ENCODE data around the gene PKP1.

The PKP1 gene

GRCh38 chr1:201329286-201329685 is 46.0 kb downstream of the PKP1 start:
- H3K36me3 ChIP-seq (ENCODE audit: control insufficient read depth, insufficient read depth, low read length), result no peaks in the 10 kb centered on the region
- no peak overlapping the region for H3K9ac ChIP-seq (ENCODE audit: low read length)
- H3K4me1 ChIP-seq (ENCODE audit: control insufficient read depth, insufficient read depth, low read length), result no peaks in the 10 kb centered on the region
- no peaks in the 10 kb centered on the region for H3K27me3 ChIP-seq (ENCODE audit: control insufficient read depth, insufficient read depth, low read length)
- no peaks in the 10 kb centered on the region for H3K9me3 ChIP-seq (ENCODE audit: control insufficient read depth, low read length)
- no peak overlapping the region for H3K4me3 ChIP-seq (ENCODE audit: low read length)

GRCh38 chr1:201329801-201330200 is 46.5 kb downstream of the PKP1 start:
- no peak overlapping the region for H3K4me3 ChIP-seq (ENCODE audit: low read length)
- no peak overlapping the region for H3K9ac ChIP-seq (ENCODE audit: low read length)
- no peaks in the 10 kb centered on the region for H3K4me1 ChIP-seq (ENCODE audit: control insufficient read depth, insufficient read depth, low read length)
- no peaks in the 10 kb centered on the region for H3K9me3 ChIP-seq (ENCODE audit: control insufficient read depth, low read length)
- no peaks in the 10 kb centered on the region for H3K36me3 ChIP-seq (ENCODE audit: control insufficient read depth, insufficient read depth, low read length)
- no peaks in the 10 kb centered on the region for H3K27me3 ChIP-seq (ENCODE audit: control insufficient read depth, insufficient read depth, low read length)

- Histone ChIP-seq H3K4me3 (ENCODE audit: low read length) (no peak overlapping the region), H3K4me1 (ENCODE audit: control insufficient read depth, insufficient read depth, low read length) (no peaks in the 10 kb centered on the region), H3K9me3 (ENCODE audit: control insufficient read depth, low read length) (no peaks in the 10 kb centered on the region), H3K36me3 (ENCODE audit: control insufficient read depth, insufficient read depth, low read length) (no peaks in the 10 kb centered on the region), H3K9ac (ENCODE audit: low read length) (no peak overlapping the region), H3K27me3 (ENCODE audit: control insufficient read depth, insufficient read depth, low read length) (no peaks in the 10 kb centered on the region)
These were observed 47.2 kb downstream of the PKP1 start for GRCh38 chr1:201330541-201330940.

GRCh38 chr1:201331166-201331565 is 47.9 kb downstream of the PKP1 start:
- Histone ChIP-seq H3K27me3 (ENCODE audit: control insufficient read depth, insufficient read depth, low read length) (no peaks in the 10 kb centered on the region), H3K4me3 (ENCODE audit: low read length) (no peak overlapping the region), H3K36me3 (ENCODE audit: control insufficient read depth, insufficient read depth, low read length) (no peaks in the 10 kb centered on the region), H3K4me1 (ENCODE audit: control insufficient read depth, insufficient read depth, low read length) (no peaks in the 10 kb centered on the region), H3K9me3 (ENCODE audit: control insufficient read depth, low read length) (no peaks in the 10 kb centered on the region), H3K9ac (ENCODE audit: low read length) (no peak overlapping the region)

GRCh38 chr1:201332021-201332420 is 48.7 kb downstream of the PKP1 start:
- Histone ChIP-seq H3K4me3 (ENCODE audit: low read length) (no peak overlapping the region), H3K27me3 (ENCODE audit: control insufficient read depth, insufficient read depth, low read length) (no peaks in the 10 kb centered on the region), H3K4me1 (ENCODE audit: control insufficient read depth, insufficient read depth, low read length) (no peaks in the 10 kb centered on the region), H3K36me3 (ENCODE audit: control insufficient read depth, insufficient read depth, low read length) (no peaks in the 10 kb centered on the region), H3K9me3 (ENCODE audit: control insufficient read depth, low read length) (no peaks in the 10 kb centered on the region), H3K9ac (ENCODE audit: low read length) (no peak overlapping the region)

- H3K4me1 ChIP-seq (ENCODE audit: control insufficient read depth, insufficient read depth, low read length), result no peaks in the 10 kb centered on the region
- no peak overlapping the region for H3K4me3 ChIP-seq (ENCODE audit: low read length)
- no peaks in the 10 kb centered on the region for H3K36me3 ChIP-seq (ENCODE audit: control insufficient read depth, insufficient read depth, low read length)
- H3K9me3 ChIP-seq (ENCODE audit: control insufficient read depth, low read length), result no peaks in the 10 kb centered on the region
- no peak overlapping the region for H3K9ac ChIP-seq (ENCODE audit: low read length)
- H3K27me3 ChIP-seq (ENCODE audit: control insufficient read depth, insufficient read depth, low read length), result no peaks in the 10 kb centered on the region
These were observed 49.5 kb downstream of the PKP1 start for GRCh38 chr1:201332616-201333335.

- H3K27me3 ChIP-seq (ENCODE audit: control insufficient read depth, insufficient read depth, low read length), result no peaks in the 10 kb centered on the region
These were observed 51.2 kb downstream of the PKP1 start for GRCh38 chr1:201334325-201335173.

GRCh38 chr1:201335174-201335870 is 52.0 kb downstream of the PKP1 start:
- no peaks in the 10 kb centered on the region for H3K27me3 ChIP-seq (ENCODE audit: control insufficient read depth, insufficient read depth, low read length)
- H3K9me3 ChIP-seq (ENCODE audit: control insufficient read depth, low read length), result no peaks in the 10 kb centered on the region
- H3K4me1 ChIP-seq (ENCODE audit: control insufficient read depth, insufficient read depth, low read length), result no peaks in the 10 kb centered on the region
- H3K9ac ChIP-seq (ENCODE audit: low read length), result no peak overlapping the region
- no peaks in the 10 kb centered on the region for H3K36me3 ChIP-seq (ENCODE audit: control insufficient read depth, insufficient read depth, low read length)
- no peak overlapping the region for H3K4me3 ChIP-seq (ENCODE audit: low read length)

More at GRCh38 chr1:201334325-201335173, 51.2 kb downstream of the PKP1 start:
- Histone ChIP-seq H3K4me1 (ENCODE audit: control insufficient read depth, insufficient read depth, low read length) (no peaks in the 10 kb centered on the region), H3K4me3 (ENCODE audit: low read length) (no peak overlapping the region), H3K9me3 (ENCODE audit: control insufficient read depth, low read length) (no peaks in the 10 kb centered on the region), H3K36me3 (ENCODE audit: control insufficient read depth, insufficient read depth, low read length) (no peaks in the 10 kb centered on the region), H3K9ac (ENCODE audit: low read length) (no peak overlapping the region)

GRCh38 chr1:201335901-201336300 is 52.6 kb downstream of the PKP1 start:
- no peaks in the 10 kb centered on the region for H3K9me3 ChIP-seq (ENCODE audit: control insufficient read depth, low read length)
- no peaks in the 10 kb centered on the region for H3K4me1 ChIP-seq (ENCODE audit: control insufficient read depth, insufficient read depth, low read length)
- no peak overlapping the region for H3K9ac ChIP-seq (ENCODE audit: low read length)
- H3K4me3 ChIP-seq (ENCODE audit: low read length), result no peak overlapping the region
- H3K36me3 ChIP-seq (ENCODE audit: control insufficient read depth, insufficient read depth, low read length), result no peaks in the 10 kb centered on the region
- no peaks in the 10 kb centered on the region for H3K27me3 ChIP-seq (ENCODE audit: control insufficient read depth, insufficient read depth, low read length)

- Histone ChIP-seq H3K9me3 (ENCODE audit: control insufficient read depth, low read length) (no peaks in the 10 kb centered on the region), H3K9ac (ENCODE audit: low read length) (no peak overlapping the region), H3K36me3 (ENCODE audit: control insufficient read depth, insufficient read depth, low read length) (no peaks in the 10 kb centered on the region), H3K4me3 (ENCODE audit: low read length) (no peak overlapping the region), H3K4me1 (ENCODE audit: control insufficient read depth, insufficient read depth, low read length) (no peaks in the 10 kb centered on the region), H3K27me3 (ENCODE audit: control insufficient read depth, insufficient read depth, low read length) (no peaks in the 10 kb centered on the region)
These were observed 53.6 kb downstream of the PKP1 start for GRCh38 chr1:201336711-201337450.

GRCh38 chr1:201341377-201341776 is 58.1 kb downstream of the PKP1 start:
- Histone ChIP-seq H3K9me3 (ENCODE audit: control insufficient read depth, low read length) (no peaks in the 10 kb centered on the region), H3K4me1 (ENCODE audit: control insufficient read depth, insufficient read depth, low read length) (peaks cover 2% of the 10 kb centered on the region), H3K27me3 (ENCODE audit: control insufficient read depth, insufficient read depth, low read length) (no peaks in the 10 kb centered on the region), H3K36me3 (ENCODE audit: control insufficient read depth, insufficient read depth, low read length) (no peaks in the 10 kb centered on the region), H3K4me3 (ENCODE audit: low read length) (no peak overlapping the region), H3K9ac (ENCODE audit: low read length) (no peak overlapping the region)
